Cerebellar cortex (tissue), 1 donor: ENCODE data around the gene MAGI2.

Experiments used
- DNase-seq: peaks from one replicate; pipeline ENCODE4 v3.0.0-alpha.2; 2015; ENCODE audit warnings: low spot score

MAGI2 gene

DNA sequence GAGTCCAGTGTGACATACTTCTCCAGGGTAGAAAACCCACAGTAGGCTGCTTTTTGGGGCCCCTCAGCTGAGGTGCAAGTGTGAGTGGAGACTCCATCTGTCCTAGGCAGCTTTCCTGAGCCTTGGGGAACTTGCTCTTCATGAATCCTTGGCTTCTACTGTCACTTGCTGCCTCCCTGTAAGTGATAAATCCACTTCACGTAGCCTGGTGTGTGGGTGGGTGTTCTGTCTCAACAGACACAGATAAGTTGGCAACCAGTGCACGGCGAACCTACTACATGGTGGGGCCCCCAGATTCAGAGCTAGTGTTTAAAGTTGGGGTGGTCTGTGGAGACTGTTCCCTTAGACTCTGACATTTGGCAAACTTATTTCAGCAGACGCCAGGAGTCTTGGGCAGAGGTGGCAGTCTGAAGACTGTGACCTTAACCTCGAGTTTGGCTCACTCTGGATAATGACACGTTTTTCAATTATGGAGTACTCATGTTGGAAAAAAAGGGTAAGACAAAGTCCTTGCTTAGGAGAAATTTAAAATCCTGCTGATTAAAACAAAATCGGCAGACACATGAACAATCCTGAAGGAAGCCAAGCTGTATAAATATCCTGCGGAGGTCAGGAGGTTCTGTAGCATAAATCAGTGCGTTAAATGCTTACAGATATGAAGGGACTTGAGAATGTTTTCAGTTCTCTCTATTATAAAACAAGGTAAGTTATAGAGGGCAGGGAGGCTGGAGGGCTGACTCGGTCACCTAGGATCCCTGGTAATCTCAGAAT is 1278.0 kb downstream of the MAGI2 start:
- DNase-seq, result no peak

DNA sequence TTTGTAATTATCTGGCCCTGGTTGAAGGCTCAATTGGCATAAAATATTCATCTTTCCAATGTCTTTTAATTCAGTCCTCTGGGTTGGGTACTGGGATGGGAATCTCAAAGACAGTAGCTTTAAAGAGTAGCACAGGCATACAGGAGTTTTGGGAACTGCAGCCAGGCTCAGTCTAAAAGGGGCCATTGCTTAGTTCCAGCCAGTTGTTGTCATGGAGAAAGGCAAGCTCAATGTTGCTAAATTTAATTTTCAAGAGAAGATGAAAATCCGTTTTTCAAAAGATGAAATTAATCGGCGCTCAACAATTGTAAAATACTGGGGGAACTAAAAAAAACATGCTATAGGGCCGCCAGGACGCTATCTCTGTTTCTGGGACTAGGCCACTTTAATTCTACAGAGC is 1279.8 kb downstream of the MAGI2 start:
- no peak for DNase-seq

DNA sequence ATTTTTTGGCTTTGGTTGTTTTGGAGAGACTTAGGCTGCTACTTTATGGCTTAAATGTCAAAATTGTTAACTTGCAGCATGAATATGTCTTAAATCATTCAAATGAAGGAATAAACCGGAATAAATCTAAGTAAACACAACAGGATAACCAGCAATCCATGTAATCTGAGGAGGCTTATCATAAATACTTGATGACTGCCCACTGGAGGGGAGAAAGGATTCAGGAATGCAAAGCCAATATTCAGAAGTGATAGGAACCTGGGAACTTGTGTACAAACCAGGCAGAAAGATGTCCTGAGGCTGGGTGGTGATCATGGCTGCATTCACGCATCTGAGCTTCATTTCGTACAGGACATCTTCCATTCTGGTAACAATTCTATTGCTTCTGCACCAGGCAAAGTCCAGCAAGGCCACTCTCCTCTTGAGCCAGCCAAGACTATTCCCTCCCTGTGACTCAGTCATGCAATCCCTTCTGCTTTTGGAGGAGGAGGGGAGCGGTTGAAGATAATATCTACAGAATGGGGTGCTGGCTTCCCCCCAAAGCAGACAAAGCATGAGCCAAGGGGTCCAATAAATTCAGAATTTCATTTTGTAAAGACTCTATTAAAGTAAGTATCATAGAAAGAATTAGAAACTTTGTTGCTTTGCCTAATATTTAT is 1280.4 kb downstream of the MAGI2 start:
- no peak for DNase-seq

- DNase-seq, result peak; percentile 11
Measured at GRCh38 chr7:78172267-78172757, 1281.2 kb downstream of the MAGI2 start.

DNA sequence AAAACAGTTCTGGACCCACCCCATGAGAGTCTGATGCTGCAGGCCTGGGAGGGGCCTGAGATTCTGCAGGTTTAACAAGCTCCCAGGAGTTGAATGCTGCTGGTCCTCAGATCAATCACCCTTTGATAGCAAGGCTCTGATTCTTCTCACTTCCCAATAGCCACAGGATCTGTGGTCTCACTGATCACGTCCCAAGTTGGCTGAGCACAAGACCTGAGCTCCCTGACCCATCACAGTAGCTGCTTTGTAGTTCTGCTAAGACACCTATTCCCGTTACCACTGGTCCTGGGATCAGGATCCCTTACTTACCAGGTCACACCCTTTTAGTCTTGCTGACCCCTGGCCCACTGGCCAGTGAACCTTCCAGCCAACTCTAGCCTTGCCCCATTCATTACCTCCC is 1282.1 kb downstream of the MAGI2 start:
- no peak for DNase-seq

- no peak for DNase-seq
Measured at GRCh38 chr7:78170815-78171214, 1282.7 kb downstream of the MAGI2 start.

DNA sequence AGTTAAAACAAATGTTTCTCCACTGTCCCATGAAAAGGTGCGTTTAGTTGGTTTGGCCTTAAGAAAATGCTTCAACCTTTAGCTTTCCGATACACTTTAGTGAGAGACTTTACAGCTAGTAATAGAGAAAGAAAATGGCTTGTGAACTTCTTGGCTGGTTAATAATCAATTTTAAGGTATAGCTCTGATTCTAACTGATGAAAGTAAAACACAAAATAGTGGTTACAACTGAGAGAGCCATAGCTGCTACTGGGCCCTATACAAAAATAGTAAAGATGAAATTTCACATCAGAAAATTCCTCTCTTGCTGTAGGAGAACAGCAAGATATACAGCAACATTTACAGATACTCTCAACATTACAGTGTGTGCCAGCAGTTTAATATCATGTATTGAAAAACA is 1283.5 kb downstream of the MAGI2 start:
- no peak for DNase-seq

- no peak for DNase-seq
Measured at GRCh38 chr7:78168865-78169264, 1284.6 kb downstream of the MAGI2 start.

DNA sequence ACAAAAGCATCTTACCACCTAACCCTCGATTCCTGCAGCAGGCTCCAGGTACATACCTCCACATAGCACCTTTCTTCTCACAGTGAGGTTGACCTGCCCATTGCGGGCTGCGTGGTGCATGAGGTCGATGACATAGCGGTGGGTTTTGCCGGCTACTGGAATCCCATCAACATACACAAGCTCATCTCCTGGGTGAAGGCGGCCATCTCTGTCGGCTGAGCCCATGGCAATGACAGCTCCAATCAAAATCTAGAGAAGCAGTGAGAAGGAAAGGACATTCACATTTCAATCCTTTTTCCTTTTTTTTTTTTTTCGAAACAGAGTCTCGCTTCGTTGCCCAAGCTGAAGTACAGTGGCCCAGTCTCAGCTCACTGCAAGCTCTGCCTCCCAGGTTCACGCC is 1285.6 kb downstream of the MAGI2 start:
- no peak for DNase-seq

DNA sequence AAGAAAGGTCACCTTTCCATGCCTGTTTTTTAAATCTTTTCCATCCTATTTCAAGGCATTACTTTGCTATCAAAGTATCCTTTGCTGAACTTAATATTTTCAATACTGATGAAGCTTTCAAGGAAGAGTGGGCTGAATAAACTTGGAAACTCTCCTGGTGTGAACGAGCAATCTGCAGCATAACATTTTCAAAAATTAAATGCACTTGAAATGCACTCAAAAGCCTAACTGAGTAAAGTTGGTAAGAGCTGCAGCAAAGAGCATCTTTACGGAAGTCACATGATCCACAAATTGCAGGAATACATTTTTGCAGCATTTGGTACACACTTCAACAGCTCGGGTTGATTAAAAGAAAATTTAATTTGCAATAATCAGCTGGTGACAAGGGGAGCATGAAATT is 1287.6 kb downstream of the MAGI2 start:
- DNase-seq, result no peak

DNA sequence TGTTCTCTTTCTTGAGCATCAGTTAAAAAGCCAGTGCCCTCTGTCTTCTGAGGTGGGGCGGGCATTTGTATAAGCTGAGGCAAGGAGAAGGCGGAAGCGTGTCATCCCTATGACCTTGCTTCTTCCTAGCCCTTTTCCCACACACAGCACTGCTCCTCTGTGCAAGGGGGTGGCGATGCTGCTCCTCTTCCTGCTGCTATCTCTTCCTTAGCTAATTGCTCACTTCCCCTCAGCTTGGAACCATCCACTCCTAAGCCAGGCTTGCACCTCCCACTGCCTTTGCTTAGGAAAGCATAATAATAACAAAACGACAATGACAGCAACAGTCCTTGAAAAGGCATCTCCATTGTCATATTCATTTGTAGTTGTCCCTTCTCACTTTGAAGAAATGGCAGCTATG is 1288.0 kb downstream of the MAGI2 start:
- DNase-seq, result no peak

DNA sequence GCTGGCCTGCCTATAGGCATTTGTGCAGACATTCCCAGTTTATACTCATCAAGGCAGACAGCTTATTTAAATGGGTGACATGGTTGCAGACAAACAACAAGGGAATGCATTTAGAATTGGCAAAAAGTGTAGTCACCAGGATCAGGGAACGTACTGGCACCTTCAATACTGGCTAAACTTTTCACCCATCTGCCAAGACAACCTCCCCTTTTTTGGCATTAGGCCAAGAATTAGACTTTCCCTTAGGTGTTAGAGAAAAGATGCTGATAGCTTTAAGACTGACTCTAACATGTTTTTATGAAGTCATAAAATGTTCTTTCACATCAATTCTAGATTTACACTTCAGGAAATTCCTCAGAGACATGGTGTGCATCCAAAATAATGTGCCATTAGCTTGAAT is 1289.0 kb downstream of the MAGI2 start:
- no peak for DNase-seq

DNA sequence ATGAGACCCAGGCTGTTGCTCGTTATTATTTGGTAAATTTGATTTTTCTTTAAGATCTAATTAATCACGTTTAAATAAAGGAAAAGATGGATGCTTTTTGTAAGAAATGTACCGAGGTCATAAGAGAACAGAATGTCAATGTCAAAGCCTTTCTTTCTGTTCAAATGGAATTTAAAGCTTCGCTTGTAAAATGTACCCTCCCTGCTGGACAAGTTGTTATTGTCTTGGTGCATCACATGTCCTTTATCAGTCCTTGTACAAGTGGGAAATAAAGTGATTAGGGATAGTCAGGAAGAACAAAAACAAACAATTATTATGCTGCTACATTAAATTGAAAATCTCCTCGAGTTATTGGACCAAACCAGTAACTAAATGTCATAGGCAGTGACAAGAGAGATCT is 1291.7 kb downstream of the MAGI2 start:
- no peak for DNase-seq

DNA sequence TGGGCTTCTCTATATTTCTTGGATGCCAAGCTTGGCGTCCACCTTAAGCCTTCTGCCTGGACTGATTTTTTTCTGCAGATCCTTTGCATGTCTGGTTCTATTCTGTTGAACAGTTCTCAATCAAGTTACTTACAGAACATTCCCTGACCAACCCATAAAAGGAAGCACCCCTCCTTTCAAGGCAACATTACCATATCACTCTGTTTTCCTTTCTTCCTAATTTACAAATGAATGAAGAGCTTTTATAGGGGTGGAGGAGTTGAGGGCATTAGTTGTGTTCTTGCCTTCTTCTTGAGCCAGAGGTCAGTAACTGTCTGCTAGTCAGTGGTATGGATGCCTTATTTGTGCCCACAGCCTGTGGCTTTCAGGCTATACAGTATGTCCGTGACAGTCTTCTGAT is 1293.9 kb downstream of the MAGI2 start:
- no peak for DNase-seq

DNA sequence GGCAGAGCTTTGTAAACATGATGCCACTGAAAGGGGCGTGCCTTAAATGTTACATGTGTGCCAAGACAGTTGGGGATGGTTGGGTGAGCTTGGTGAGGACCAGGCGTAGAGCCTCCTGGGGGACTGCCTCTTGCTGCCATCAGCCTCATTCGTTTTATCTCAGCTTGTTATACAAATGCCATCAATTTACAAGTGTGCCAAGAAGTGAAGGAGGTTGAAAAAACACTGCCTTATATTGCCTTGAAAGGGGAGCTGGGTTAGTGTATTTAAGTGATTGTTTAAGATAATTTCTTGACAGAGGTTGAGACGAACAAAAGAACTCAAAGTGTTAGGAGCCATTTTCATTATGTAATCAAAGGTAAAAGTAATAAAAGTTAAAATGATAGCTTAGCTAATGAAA is 1300.2 kb downstream of the MAGI2 start:
- no peak for DNase-seq

GRCh38 chr7:78151229-78151628 is 1302.2 kb downstream of the MAGI2 start:
- no peak for DNase-seq

DNA sequence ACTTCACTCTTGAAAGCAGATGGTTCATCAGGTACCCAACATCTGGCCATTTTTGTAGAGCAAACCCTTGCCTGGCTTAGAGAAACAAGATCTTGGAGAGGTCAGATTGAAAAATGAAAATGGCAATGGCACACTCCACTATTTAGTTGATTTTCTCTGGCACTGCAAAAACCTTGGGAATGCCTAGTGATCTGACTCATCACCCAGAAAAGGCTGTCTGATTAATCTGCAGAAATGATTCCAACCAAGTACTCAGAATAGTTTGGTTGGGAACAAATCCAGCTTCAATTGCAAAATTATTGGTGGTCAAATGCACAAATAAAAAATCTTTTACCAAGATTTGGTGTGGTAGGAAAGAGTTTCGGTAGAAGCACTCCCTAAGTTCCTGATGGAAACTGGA is 1303.7 kb downstream of the MAGI2 start:
- DNase-seq, result no peak

- DNase-seq, result no peak
Measured at GRCh38 chr7:78148166-78148894, 1305.1 kb downstream of the MAGI2 start.

DNA sequence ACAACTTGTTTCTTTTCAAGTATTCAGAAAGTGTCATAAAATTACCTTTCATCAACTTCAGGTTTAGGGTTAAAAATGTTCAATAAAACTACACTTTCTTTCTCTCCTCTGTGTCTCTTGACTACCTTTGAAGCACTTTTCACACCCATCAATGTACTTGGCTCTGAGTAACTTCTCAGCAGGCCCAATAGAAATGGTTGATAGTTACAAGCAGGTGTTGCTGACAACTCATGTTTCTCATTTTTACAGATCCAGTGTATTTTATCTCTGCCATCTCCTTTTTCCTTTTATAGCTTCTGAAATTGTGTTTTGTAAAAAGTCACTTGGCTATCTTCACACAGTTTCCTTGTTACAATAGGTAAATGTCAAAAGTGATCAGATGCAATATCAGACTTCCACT is 1306.9 kb downstream of the MAGI2 start:
- no peak for DNase-seq

- DNase-seq, result no peak
Measured at GRCh38 chr7:78143661-78144060, 1309.8 kb downstream of the MAGI2 start.

GRCh38 chr7:78141522-78142281 is 1311.8 kb downstream of the MAGI2 start:
- DNase-seq, result peak; percentile 19

- no peak for DNase-seq
Measured at GRCh38 chr7:78140109-78140508, 1313.4 kb downstream of the MAGI2 start.
